ENCODE measurements around the gene DCXR. TPM values are rescaled to one million over a fixed set of nuclear protein-coding genes. Genes with fewer than 3 reads are reported as not detected.

The DCXR gene
- total and polyA plus RNA-seq, 2 of the 13 experiments (the other 11 are each of a cell fraction or from before 2014, with no cell fraction given): 287 to 311 TPM

DNA sequence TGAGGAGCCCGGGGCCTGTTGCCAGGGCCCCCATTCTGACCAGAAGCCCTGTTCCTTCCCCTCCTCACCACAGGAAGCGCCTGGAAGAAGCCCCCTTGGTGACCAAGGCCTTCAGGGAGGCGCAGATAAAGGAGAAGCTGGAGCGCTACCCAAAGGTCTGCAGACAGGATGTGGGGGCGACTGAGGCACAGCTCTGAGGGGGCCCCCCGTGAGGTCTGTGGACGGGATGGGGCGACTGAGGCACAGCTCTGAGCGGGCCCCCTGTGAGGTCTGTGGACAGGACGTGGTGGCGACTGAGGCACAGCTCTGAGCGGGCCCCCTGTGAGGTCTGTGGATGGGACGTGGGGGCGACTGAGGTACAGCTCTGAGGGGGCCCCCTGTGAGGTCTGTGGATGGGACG is 28.1 kb downstream of the DCXR start (continued):
- TF ChIP-seq ZFP82 (CRISPR knock-in tag; IDR thresholded peaks at IDR 0.05; ENCODE audit: borderline replicate concordance) (no peak), ZNF772 (CRISPR knock-in tag; IDR thresholded peaks at IDR 0.05) (no peak), SRSF1 (optimal IDR thresholded peaks at IDR 0.05; ENCODE audit: low read depth, low read length) (peak; percentile 22)

DNA sequence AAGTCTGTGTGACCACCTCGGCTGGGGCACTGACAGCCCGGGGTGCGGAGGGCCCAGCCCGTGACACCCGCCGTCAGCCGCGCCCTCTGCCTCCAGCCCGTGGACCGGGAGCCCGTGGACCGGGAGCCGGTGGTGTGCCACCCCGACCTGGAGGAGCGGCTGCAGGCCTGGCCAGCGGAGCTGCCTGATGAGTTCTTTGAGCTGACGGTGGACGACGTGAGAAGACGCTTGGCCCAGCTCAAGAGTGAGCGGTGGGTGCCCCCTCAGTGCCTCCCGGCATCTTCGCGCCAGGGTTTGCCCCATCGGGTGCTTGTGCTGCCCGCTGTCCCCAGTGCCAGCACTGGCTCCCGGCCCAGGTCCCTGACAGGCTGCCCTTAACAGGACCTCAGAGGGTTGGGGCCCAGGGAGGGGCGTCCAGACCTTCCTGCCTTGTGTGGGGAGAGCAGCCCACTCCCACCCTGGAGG is 28.5 kb downstream of the DCXR start:
- Histone ChIP-seq H3K27ac (ENCODE audit: extremely low read length, insufficient read depth, low read length) (no peak overlapping the region), H3K9ac (ENCODE audit: insufficient read depth, low read depth, low read length) (no peak overlapping the region), H3K79me2 (ENCODE audit: insufficient read depth, low read length) (peaks cover 25% of the 10 kb centered on the region), H4K20me1 (ENCODE audit: insufficient read depth, low read length) (no peaks in the 10 kb centered on the region), H3K9me3 (ENCODE audit: low read length) (no peaks in the 10 kb centered on the region), H3K36me3 (replicated peaks in 1 of 2; ENCODE audit: control insufficient read depth in 1 of 2, insufficient read depth in 2 of 2, low read length in 2 of 2) (peaks cover 44 to 62% of the 10 kb centered on the region in 2 experiments), H3K4me2 (ENCODE audit: low read depth, low read length) (no peak overlapping the region), H3K4me3 (replicated peaks in 1 of 3; ENCODE audit: insufficient read depth in 1 of 3, low read depth in 2 of 3, low read length in 3 of 3) (no peak overlapping the region), H2AFZ (ENCODE audit: low read length) (no peak overlapping the region), H3K27me3 (ENCODE audit: control insufficient read depth in 1 of 2, insufficient read depth in 2 of 2, low read length in 2 of 2) (no peaks in the 10 kb centered on the region), H3K4me1 (ENCODE audit: insufficient read depth, low read length) (peaks cover 72% of the 10 kb centered on the region)
- ChIA-PET CTCF (ENCODE audit: low intra/inter-chr PET ratio, low total read pairs) (no interaction called here), POLR2A (interaction anchor here (1.5 to 1.9 kb wide), 4 partner anchors 8 to 17 kb away, joined by 7 to 9 read pairs (median 8); no protein-coding TSS in a partner anchor)
- in situ Hi-C loops (cut with HindIII; ENCODE audit: extremely low pct_ligation_motif_present, low pct_unique_long_range_greater_than_20kb) (no loop called here), intact Hi-C loops (cut with micrococcal nuclease; ENCODE audit: unreplicated experiment) (no loop called here)
- DNase-seq (ENCODE audit: low spot score): no peak
- WGBS (ENCODE audit: low lambda C conversion rate): 97% methylated on average over 20 of the region's 28 CpGs
- ATAC-seq: no peak
- no TSS peak for BruUV-seq (replicated peaks)
- no peak for FAIRE-seq
- TF ChIP-seq HDAC6 (IDR thresholded peaks at IDR 0.05; ENCODE audit: low read depth, low read length) (no peak), HNRNPL (IDR thresholded peaks at IDR 0.05; ENCODE audit: low read depth, low read length) (peak; percentile 96), ZNF33A (CRISPR knock-in tag; IDR thresholded peaks at IDR 0.05; ENCODE audit: borderline replicate concordance) (no peak), EZH2 (conservative IDR thresholded peaks at IDR 0.05; ENCODE audit: low read depth, low read length) (no peak), SUZ12 (IDR thresholded peaks at IDR 0.05; ENCODE audit: low read depth, low read length) (no peak), PTBP1 (IDR thresholded peaks at IDR 0.05; ENCODE audit: low read depth, low read length, poor library complexity, severe bottlenecking) (peak; percentile 36), NFIB (CRISPR knock-in tag; IDR thresholded peaks at IDR 0.05; ENCODE audit: borderline replicate concordance) (peak; percentile 50; the same call in 1 of the 2 replicates), ZNF136 (CRISPR knock-in tag; IDR thresholded peaks at IDR 0.05; ENCODE audit: low read depth) (no peak), AGO1 (IDR thresholded peaks at IDR 0.05; ENCODE audit: low read depth, low read length, poor library complexity, severe bottlenecking) (peak; percentile 76), ZSCAN21 (CRISPR knock-in tag; IDR thresholded peaks at IDR 0.05; ENCODE audit: borderline replicate concordance) (no peak), POLR2G (IDR thresholded peaks at IDR 0.05; ENCODE audit: low read depth, low read length) (0 out of 2 replicates have a peak, but pooled peaks have one; percentile 0), ZNF589 (CRISPR knock-in tag; conservative IDR thresholded peaks at IDR 0.05) (no peak), PAWR (CRISPR knock-in tag; IDR thresholded peaks at IDR 0.05; ENCODE audit: borderline replicate concordance) (no peak), AGO2 (optimal IDR thresholded peaks at IDR 0.05; ENCODE audit: low read depth, low read length) (peak; percentile 26)
- TF ChIP-seq, protein P1, sequence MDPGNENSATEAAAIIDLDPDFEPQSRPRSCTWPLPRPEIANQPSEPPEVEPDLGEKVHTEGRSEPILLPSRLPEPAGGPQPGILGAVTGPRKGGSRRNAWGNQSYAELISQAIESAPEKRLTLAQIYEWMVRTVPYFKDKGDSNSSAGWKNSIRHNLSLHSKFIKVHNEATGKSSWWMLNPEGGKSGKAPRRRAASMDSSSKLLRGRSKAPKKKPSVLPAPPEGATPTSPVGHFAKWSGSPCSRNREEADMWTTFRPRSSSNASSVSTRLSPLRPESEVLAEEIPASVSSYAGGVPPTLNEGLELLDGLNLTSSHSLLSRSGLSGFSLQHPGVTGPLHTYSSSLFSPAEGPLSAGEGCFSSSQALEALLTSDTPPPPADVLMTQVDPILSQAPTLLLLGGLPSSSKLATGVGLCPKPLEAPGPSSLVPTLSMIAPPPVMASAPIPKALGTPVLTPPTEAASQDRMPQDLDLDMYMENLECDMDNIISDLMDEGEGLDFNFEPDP (CRISPR knock-in tag; conservative IDR thresholded peaks at IDR 0.05): no peak
- TF ChIP-seq, protein P2, sequence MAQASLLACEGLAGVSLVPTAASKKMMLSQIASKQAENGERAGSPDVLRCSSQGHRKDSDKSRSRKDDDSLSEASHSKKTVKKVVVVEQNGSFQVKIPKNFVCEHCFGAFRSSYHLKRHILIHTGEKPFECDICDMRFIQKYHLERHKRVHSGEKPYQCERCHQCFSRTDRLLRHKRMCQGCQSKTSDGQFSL (CRISPR knock-in tag; IDR thresholded peaks at IDR 0.05): no peak
- TF ChIP-seq, protein P3, sequence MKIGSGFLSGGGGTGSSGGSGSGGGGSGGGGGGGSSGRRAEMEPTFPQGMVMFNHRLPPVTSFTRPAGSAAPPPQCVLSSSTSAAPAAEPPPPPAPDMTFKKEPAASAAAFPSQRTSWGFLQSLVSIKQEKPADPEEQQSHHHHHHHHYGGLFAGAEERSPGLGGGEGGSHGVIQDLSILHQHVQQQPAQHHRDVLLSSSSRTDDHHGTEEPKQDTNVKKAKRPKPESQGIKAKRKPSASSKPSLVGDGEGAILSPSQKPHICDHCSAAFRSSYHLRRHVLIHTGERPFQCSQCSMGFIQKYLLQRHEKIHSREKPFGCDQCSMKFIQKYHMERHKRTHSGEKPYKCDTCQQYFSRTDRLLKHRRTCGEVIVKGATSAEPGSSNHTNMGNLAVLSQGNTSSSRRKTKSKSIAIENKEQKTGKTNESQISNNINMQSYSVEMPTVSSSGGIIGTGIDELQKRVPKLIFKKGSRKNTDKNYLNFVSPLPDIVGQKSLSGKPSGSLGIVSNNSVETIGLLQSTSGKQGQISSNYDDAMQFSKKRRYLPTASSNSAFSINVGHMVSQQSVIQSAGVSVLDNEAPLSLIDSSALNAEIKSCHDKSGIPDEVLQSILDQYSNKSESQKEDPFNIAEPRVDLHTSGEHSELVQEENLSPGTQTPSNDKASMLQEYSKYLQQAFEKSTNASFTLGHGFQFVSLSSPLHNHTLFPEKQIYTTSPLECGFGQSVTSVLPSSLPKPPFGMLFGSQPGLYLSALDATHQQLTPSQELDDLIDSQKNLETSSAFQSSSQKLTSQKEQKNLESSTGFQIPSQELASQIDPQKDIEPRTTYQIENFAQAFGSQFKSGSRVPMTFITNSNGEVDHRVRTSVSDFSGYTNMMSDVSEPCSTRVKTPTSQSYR (CRISPR knock-in tag; IDR thresholded peaks at IDR 0.05; ENCODE audit: borderline replicate concordance): no peak
